H1 (cell line): Measurements from ENCODE around the gene DPH1. TPM values are rescaled to one million over a fixed set of nuclear protein-coding genes. Genes with fewer than 3 reads are reported as not detected.

Source experiments
- CTBP2 ChIP-seq: IDR thresholded peaks from 2 replicates; pipeline ENCODE4 v1.7.0; 2011; ENCODE audit warnings: borderline replicate concordance, mild to moderate bottlenecking, moderate library complexity, mixed read lengths, low read length; ENCODE audit not compliant: insufficient read depth, insufficient read length
- POLR2AphosphoS5 ChIP-seq: IDR thresholded peaks from 2 replicates; pipeline ENCODE4 v1.6.1; 2011; ENCODE audit warnings: low read depth, low read length
- polyA plus RNA-seq, 7 experiments: library from polyadenylated mRNA; depleted of rRNA in 3 of 7; stranded (reverse) in 5 of 7; unstranded in 2 of 7; fragments of >200 nt in 5 of 7; fragments of 200-250 nt in 2 of 7; gene quantifications; 1 replicate in 5 of 7; 2 replicates in 1 of 7; 4 replicates in 1 of 7; pipeline versions ENCODE4 v1.2.1 to v1.2.3, GENCODE V29; 2011 to 2013; ENCODE audit warnings: missing spikeins in 2 of 7, mixed read lengths in 2 of 7
- total RNA-seq: library from RNA; stranded (reverse); fragmentation: NEBNext Ultra II Directional; extraction: Animal tissue kit (Norgen Biotek cat#: 25700); gene quantifications from 2 replicates; pipeline ENCODE4 v1.2.1, GENCODE V29; 2021

DPH1 gene
- total and polyA plus RNA-seq, 2 of the 8 experiments (the other 6 are each of a cell fraction or from before 2014, with no cell fraction given): 24.9 to 30.0 TPM

DNA sequence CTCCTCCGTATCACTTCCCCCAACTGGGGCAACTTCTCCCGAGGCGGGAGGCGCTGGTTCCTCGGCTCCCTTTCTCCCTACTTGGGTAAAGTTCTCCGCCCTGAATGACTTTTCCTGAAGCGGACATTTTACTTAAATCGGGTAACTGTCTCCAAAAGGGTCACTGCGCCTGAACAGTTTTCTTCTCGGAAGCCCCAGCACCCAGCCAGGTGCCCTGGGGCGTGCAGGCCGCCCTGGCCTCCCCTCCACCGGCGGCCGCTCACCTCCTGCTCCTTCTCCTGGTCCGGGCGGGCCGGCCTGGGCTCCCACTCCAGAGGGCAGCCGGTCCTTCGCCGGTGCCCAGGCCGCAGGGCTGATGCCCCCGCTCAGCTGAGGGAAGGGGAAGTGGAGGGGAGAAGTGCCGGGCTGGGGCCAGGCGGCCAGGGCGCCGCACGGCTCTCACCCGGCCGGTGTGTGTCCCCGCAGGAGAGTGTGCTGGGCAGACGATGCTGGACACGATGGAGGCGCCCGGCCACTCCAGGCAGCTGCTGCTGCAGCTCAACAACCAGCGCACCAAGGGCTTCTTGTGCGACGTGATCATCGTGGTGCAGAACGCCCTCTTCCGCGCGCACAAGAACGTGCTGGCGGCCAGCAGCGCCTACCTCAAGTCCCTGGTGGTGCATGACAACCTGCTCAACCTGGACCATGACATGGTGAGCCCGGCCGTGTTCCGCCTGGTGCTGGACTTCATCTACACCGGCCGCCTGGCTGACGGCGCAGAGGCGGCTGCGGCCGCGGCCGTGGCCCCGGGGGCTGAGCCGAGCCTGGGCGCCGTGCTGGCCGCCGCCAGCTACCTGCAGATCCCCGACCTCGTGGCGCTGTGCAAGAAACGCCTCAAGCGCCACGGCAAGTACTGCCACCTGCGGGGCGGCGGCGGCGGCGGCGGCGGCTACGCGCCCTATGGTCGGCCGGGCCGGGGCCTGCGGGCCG lies 26.5 kb downstream of the DPH1 start (continued):
- TF ChIP-seq CTBP2 (no peak), POLR2AphosphoS5 (no peak)
